ENCODE measurements around the gene IFT57.
A peak's percentile ranks its signal among the peaks of the same experiment; 100 is the strongest.

The IFT57 gene

DNA sequence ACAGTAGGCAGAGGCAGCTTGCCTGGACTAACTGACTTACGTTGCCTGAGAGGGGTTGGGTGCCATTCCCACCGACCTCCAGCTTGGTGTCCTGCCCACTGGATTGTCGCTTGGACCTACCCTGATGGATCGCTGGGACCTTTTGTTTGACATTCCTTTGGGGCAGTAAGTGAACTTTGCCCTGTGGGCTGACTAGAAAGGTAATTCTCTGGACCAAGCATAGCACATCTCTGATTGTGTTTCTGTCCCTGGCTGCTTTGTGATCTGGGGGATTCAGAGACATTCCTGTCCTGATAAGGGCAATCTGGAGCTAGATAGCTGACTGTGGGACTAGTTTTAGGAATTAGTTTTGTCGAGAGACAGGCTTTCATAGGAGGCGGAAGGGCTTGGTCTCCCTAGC, 19.5 kb upstream of the IFT57 start:
- 95 to 96% methylated on average over 5 of the region's 6 CpGs for WGBS, 2 experiments (ENCODE audit: insufficient coverage in 2 of 2)
- H3K27ac ChIP-seq (ENCODE audit: low read depth, low read length, severe bottlenecking), result peak overlapping the region; percentile 23
- H3K36me3 ChIP-seq (ENCODE audit: control insufficient read depth, insufficient read depth, low read length), result no peaks in the 10 kb centered on the region
- H3K9me3 ChIP-seq (ENCODE audit: control insufficient read depth, low read length), result no peaks in the 10 kb centered on the region
- H3K4me3 ChIP-seq (ENCODE audit: extremely low read depth, insufficient read depth, low read length, poor library complexity, severe bottlenecking), result no peak overlapping the region
- no peaks in the 10 kb centered on the region for H3K4me1 ChIP-seq (ENCODE audit: control insufficient read depth, insufficient read depth, low read length, poor library complexity, severe bottlenecking)

DNA sequence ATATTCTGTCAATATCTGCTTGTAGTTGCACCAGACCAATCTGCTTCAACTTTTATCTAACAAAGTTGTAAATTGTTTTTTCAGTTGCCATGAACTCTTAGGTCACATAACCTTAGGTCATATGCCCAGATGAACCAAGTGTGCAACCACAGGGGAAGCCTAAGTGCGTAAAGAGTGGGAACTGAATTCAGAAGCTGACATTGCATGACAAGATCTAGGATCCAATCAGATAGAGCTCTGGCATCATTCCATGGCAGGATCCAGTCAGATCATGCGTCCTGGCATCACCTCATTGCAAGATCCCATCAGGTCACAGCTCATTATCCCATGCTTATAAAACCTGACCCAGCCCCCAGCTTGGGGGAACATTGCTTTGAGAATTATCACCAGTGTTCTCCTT, 18.9 kb upstream of the IFT57 start:
- H3K4me3 ChIP-seq (ENCODE audit: extremely low read depth, insufficient read depth, low read length, poor library complexity, severe bottlenecking), result no peak overlapping the region
- no peaks in the 10 kb centered on the region for H3K36me3 ChIP-seq (ENCODE audit: control insufficient read depth, insufficient read depth, low read length)
- H3K9me3 ChIP-seq (ENCODE audit: control insufficient read depth, low read length), result no peaks in the 10 kb centered on the region
- H3K4me1 ChIP-seq (ENCODE audit: control insufficient read depth, insufficient read depth, low read length, poor library complexity, severe bottlenecking), result no peaks in the 10 kb centered on the region
- WGBS, 2 experiments (ENCODE audit: insufficient coverage in 2 of 2), result 88 to 94% methylated on average over 2 of the region's 2 CpGs
- peak overlapping the region; percentile 23 for H3K27ac ChIP-seq (ENCODE audit: low read depth, low read length, severe bottlenecking)

DNA sequence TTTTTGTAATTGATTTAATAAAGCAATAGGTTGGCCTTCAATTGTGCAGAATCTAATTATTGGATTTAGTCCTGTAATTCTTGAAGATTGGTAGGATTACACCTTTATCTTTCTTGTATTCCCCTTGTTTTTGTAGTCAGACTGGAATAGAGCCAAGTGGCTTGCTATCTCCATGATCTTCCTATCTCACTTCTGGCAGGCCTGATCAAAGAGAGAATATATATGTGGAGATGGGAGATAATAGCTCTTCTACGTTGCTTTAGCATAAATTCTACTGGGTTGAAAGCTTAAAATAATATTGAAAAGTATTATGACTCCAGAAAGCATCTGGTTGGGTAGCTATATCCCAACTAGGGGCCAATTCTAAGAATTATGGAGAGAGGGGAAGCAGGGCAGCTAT, 16.9 kb upstream of the IFT57 start:
- H3K9me3 ChIP-seq (ENCODE audit: control insufficient read depth, low read length), result no peaks in the 10 kb centered on the region
- no peaks in the 10 kb centered on the region for H3K4me1 ChIP-seq (ENCODE audit: control insufficient read depth, insufficient read depth, low read length, poor library complexity, severe bottlenecking)
- WGBS, 2 experiments (ENCODE audit: insufficient coverage in 2 of 2), result 83% methylated on average over 1 of the region's 1 CpG; no CpG with 5 or more reads in 1 of the 2 experiments
- H3K27ac ChIP-seq (ENCODE audit: low read depth, low read length, severe bottlenecking), result no peak overlapping the region
- no peak overlapping the region for H3K4me3 ChIP-seq (ENCODE audit: extremely low read depth, insufficient read depth, low read length, poor library complexity, severe bottlenecking)
- H3K36me3 ChIP-seq (ENCODE audit: control insufficient read depth, insufficient read depth, low read length), result no peaks in the 10 kb centered on the region

DNA sequence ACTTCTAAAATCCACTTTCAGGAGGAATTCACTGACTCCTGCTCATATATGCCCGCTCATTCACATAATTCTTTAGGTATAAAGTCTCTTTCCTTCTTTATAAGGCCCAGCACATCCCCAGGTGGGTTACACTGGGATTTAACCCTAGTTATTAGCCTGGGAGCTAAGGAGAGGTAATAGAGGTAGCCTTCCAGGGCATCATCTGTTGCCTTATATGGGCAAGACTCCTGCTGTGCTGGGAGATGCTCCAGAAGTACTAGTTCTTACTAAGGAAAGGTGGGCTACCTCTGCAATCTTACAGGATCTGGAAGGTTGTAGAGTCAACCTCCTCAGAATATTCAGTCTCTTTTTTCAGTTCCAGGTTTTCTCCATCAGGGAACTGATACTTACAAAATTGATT, 13.1 kb upstream of the IFT57 start:
- H3K4me3 ChIP-seq (ENCODE audit: extremely low read depth, insufficient read depth, low read length, poor library complexity, severe bottlenecking), result no peak overlapping the region
- WGBS, 2 experiments (ENCODE audit: insufficient coverage in 2 of 2), result 83 to 100% methylated on average over 1 of the region's 1 CpG
- H3K36me3 ChIP-seq (ENCODE audit: control insufficient read depth, insufficient read depth, low read length), result no peaks in the 10 kb centered on the region
- no peaks in the 10 kb centered on the region for H3K4me1 ChIP-seq (ENCODE audit: control insufficient read depth, insufficient read depth, low read length, poor library complexity, severe bottlenecking)
- H3K27ac ChIP-seq (ENCODE audit: low read depth, low read length, severe bottlenecking), result no peak overlapping the region
- no peaks in the 10 kb centered on the region for H3K9me3 ChIP-seq (ENCODE audit: control insufficient read depth, low read length)

DNA sequence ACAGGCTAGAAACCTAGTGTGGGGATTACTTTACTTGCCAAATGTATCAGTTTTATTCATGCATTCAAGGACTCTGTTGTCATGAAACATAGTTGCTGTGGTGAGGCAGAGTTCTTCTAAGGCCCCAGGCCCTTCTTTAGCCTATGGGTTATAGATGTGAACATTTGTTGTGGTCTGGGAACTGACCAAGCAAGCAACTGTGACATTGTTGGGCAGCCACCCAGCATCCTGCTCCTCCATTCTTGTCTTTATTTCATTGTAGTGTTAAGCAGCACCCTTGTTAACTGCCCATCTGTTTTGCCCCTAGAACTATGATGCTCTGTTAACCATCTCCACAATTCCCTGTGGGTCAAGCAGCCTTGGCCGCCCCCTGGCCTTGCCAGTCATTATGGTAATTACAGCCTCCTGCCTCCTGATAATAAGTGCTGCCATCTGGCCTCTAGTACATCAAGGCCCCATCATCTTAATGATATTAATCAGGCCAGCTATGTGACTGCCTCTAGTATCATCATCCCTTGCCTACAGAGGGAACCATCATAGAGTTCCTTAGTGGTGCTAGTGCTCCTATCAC, 12.2 kb upstream of the IFT57 start:
- Histone ChIP-seq H3K36me3 (ENCODE audit: control insufficient read depth, insufficient read depth, low read length) (no peaks in the 10 kb centered on the region), H3K27ac (ENCODE audit: low read depth, low read length, severe bottlenecking) (no peak overlapping the region), H3K4me1 (ENCODE audit: control insufficient read depth, insufficient read depth, low read length, poor library complexity, severe bottlenecking) (no peaks in the 10 kb centered on the region), H3K4me3 (ENCODE audit: extremely low read depth, insufficient read depth, low read length, poor library complexity, severe bottlenecking) (no peak overlapping the region), H3K9me3 (ENCODE audit: control insufficient read depth, low read length) (no peaks in the 10 kb centered on the region)
- WGBS, 2 experiments (ENCODE audit: insufficient coverage in 2 of 2), result 88% methylated on average over 1 of the region's 1 CpG; no CpG with 5 or more reads in 1 of the 2 experiments

DNA sequence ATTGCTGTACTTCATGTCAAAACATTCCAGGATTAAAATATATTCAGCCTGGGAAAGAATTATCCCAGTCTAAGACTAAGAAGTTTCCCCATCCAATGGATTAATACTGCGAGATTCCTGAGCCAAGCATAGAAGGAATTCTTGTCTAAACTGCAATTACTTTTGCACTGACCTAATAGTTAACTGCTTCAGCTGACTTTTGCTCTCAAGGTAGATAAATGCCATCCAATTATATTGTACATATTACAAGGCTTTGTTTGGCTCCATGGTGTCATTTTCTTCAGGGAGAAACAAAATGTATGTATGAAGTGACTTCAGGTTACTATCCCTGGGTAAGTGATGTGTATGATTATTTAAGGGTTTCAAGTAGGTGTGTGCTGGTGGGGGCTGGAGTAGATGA, 6.1 kb upstream of the IFT57 start:
- WGBS, 2 experiments (ENCODE audit: insufficient coverage in 2 of 2), result 83 to 100% methylated on average over 1 of the region's 1 CpG
- Histone ChIP-seq H3K9me3 (ENCODE audit: control insufficient read depth, low read length) (no peaks in the 10 kb centered on the region), H3K36me3 (ENCODE audit: control insufficient read depth, insufficient read depth, low read length) (no peaks in the 10 kb centered on the region), H3K27ac (ENCODE audit: low read depth, low read length, severe bottlenecking) (no peak overlapping the region), H3K4me3 (ENCODE audit: extremely low read depth, insufficient read depth, low read length, poor library complexity, severe bottlenecking) (no peak overlapping the region), H3K4me1 (ENCODE audit: control insufficient read depth, insufficient read depth, low read length, poor library complexity, severe bottlenecking) (no peaks in the 10 kb centered on the region)

DNA sequence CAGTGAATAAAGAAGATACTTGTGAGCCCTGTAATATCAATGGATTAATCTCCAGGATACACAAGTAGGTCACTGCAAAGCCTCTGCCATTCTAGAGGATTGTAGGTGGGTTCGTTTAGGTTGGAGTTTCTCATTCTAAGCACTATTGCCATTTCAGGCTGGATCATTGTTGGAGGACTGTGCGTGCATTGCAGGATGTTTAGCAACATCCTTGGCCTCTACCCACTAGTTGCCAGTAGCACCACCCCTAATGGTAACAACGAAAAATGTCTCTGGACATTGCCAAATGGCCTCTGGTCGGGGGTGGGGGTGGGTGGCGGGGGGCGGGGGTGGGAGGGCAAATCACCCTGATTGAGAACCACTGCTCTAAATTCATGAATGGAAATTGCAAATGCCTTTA, 4.9 kb upstream of the IFT57 start:
- Histone ChIP-seq H3K27ac (ENCODE audit: low read depth, low read length, severe bottlenecking) (no peak overlapping the region), H3K4me1 (ENCODE audit: control insufficient read depth, insufficient read depth, low read length, poor library complexity, severe bottlenecking) (no peaks in the 10 kb centered on the region), H3K9me3 (ENCODE audit: control insufficient read depth, low read length) (no peaks in the 10 kb centered on the region), H3K4me3 (ENCODE audit: extremely low read depth, insufficient read depth, low read length, poor library complexity, severe bottlenecking) (no peak overlapping the region), H3K36me3 (ENCODE audit: control insufficient read depth, insufficient read depth, low read length) (no peaks in the 10 kb centered on the region)
- WGBS, 2 experiments (ENCODE audit: insufficient coverage in 2 of 2), result 83% methylated on average over 1 of the region's 6 CpGs; no CpG with 5 or more reads in 1 of the 2 experiments

DNA sequence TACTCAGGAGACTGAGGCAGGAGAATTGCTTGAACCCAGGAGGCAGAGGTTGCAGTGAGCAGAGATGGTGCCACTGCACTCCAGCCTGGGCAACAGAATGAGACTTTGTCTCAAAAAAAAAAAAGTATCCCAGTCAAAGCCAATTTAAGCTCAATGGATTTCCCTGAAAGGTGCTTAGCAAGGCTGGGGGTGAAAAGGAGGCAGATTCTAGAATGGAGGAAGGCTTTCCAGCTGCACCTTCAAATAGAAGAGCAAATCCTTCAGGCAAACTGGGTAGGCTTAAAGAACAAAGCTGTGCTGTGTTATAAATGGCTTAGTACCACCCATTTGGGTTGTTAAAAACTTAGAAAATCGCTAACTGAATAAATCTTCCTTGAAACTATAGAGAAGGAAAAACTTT, 3.0 kb upstream of the IFT57 start:
- Histone ChIP-seq H3K36me3 (ENCODE audit: control insufficient read depth, insufficient read depth, low read length) (no peaks in the 10 kb centered on the region), H3K4me3 (ENCODE audit: extremely low read depth, insufficient read depth, low read length, poor library complexity, severe bottlenecking) (no peak overlapping the region), H3K4me1 (ENCODE audit: control insufficient read depth, insufficient read depth, low read length, poor library complexity, severe bottlenecking) (no peaks in the 10 kb centered on the region), H3K9me3 (ENCODE audit: control insufficient read depth, low read length) (no peaks in the 10 kb centered on the region), H3K27ac (ENCODE audit: low read depth, low read length, severe bottlenecking) (no peak overlapping the region)
- WGBS, 2 experiments (ENCODE audit: insufficient coverage in 2 of 2), result no CpG with 5 or more reads among the region's 1 CpG

DNA sequence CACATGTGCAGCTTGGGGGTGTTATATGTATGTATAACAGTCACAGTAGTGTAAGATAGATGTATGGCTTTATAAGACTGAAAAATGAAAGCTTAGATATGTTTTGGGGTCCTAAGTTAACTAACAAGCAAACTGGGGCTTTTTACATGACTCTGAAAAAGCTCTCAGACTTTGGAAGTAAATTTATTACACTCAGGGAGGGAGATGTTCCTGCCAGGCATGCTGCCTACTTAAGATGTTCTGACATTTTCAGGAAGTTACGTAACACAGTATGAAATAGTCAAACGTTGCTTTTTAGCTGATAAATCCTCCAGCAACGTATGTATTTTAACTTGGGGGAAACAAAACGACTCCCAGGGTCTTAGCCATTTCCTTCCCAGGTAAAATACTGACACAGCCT, 1.7 kb upstream of the IFT57 start:
- H3K36me3 ChIP-seq (ENCODE audit: control insufficient read depth, insufficient read depth, low read length), result no peaks in the 10 kb centered on the region
- H3K4me3 ChIP-seq (ENCODE audit: extremely low read depth, insufficient read depth, low read length, poor library complexity, severe bottlenecking), result no peak overlapping the region
- 33 to 74% methylated on average over 1 to 3 of the region's 4 CpGs for WGBS, 2 experiments (ENCODE audit: insufficient coverage in 2 of 2)
- no peaks in the 10 kb centered on the region for H3K4me1 ChIP-seq (ENCODE audit: control insufficient read depth, insufficient read depth, low read length, poor library complexity, severe bottlenecking)
- no peak overlapping the region for H3K27ac ChIP-seq (ENCODE audit: low read depth, low read length, severe bottlenecking)
- no peaks in the 10 kb centered on the region for H3K9me3 ChIP-seq (ENCODE audit: control insufficient read depth, low read length)

DNA sequence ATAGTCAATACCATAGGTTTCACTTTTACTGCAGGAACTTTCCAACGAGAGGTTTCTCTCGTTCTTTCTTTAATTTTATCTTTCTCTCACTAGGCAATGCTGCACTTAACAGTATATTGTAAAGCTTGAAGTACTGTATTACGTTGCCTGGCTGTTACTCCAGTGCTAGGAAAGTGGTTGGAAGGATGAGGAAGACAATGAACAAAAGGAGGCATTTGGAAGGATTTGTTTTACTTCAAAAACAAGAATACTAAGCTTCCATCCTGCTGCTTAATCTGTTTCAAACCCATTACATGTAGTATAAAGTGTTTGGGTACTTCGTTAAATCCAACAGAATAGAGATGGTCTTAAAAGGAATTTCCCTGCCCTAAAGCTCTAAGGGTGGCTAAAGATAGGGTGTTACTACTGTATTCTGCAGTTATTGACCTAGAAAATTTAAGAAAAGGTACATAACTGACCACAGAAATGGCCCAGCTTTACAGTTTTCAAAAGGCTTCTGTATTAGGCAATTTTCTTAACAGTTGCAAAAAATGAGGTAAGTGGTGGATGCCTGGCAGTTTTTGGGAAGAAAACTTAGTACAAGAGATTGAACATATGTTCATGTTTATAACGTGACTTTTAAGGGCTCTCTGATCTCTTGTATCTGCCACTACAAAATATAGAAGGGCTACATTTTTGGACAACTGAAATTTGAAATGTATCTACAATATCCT, 785 bp upstream of the IFT57 start:
- no CpG with 5 or more reads among the region's 5 CpGs for WGBS, 2 experiments (ENCODE audit: insufficient coverage in 2 of 2)
- Histone ChIP-seq H3K4me1 (ENCODE audit: control insufficient read depth, insufficient read depth, low read length, poor library complexity, severe bottlenecking) (no peaks in the 10 kb centered on the region), H3K36me3 (ENCODE audit: control insufficient read depth, insufficient read depth, low read length) (no peaks in the 10 kb centered on the region), H3K27ac (ENCODE audit: low read depth, low read length, severe bottlenecking) (peak overlapping the region; percentile 1), H3K9me3 (ENCODE audit: control insufficient read depth, low read length) (no peaks in the 10 kb centered on the region), H3K4me3 (ENCODE audit: extremely low read depth, insufficient read depth, low read length, poor library complexity, severe bottlenecking) (peak overlapping the region; percentile 60)

DNA sequence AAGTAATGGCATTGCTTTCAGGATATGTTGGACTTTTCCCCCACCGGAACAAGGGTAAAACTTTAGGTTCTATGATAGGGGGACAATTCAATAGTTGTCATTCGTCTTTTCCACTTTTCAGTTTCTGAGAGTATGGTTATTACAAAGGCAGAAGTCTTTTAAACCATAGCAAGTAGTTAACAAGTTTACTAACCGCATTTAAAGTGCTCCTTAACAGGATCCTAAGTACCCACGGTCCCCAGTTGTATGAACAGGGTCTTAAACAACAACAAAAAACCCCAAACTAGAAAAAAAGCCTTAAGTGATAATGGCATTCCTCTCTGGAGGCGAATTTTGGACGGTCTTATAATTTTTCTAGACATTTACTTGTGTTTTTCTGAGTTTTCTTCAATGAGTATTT, 831 bp downstream of the IFT57 start:
- H3K27ac ChIP-seq (ENCODE audit: low read depth, low read length, severe bottlenecking), result peak overlapping the region; percentile 89
- H3K4me1 ChIP-seq (ENCODE audit: control insufficient read depth, insufficient read depth, low read length, poor library complexity, severe bottlenecking), result no peaks in the 10 kb centered on the region
- no peaks in the 10 kb centered on the region for H3K9me3 ChIP-seq (ENCODE audit: control insufficient read depth, low read length)
- 64 to 100% methylated on average over 1 to 2 of the region's 6 CpGs for WGBS, 2 experiments (ENCODE audit: insufficient coverage in 2 of 2)
- no peaks in the 10 kb centered on the region for H3K36me3 ChIP-seq (ENCODE audit: control insufficient read depth, insufficient read depth, low read length)
- H3K4me3 ChIP-seq (ENCODE audit: extremely low read depth, insufficient read depth, low read length, poor library complexity, severe bottlenecking), result peak overlapping the region; percentile 60

Measured in mesodermal cell (in vitro differentiated cells).